H9 (cell line): Measurements from ENCODE around the gene PTCH1. TPM values are rescaled to one million over a fixed set of nuclear protein-coding genes. Genes with fewer than 3 reads are reported as not detected.

ENCODE experiments used
- DNase-seq: peaks from one replicate; pipeline ENCODE4 v3.0.0-alpha.2; 2017
- H2AFZ ChIP-seq: one replicate; pipeline ENCODE4 v1.6.1; 2013; ENCODE audit warnings: mild to moderate bottlenecking, low read length, control low read depth, moderate library complexity
- H2AK5ac ChIP-seq: 2 replicates; pipeline ENCODE4 v1.6.1; 2013; ENCODE audit warnings: low read length, control low read depth, mixed read lengths; ENCODE audit not compliant: insufficient read length
- H2BK120ac ChIP-seq: one replicate; pipeline ENCODE4 v1.6.1; 2013; ENCODE audit warnings: low read depth, mild to moderate bottlenecking, low read length, control low read depth, inconsistent platforms; ENCODE audit not compliant: poor library complexity, severe bottlenecking
- H2BK12ac ChIP-seq: 2 replicates; pipeline ENCODE4 v1.6.1; 2013; ENCODE audit warnings: low read length, control low read depth, mixed read lengths, low read depth; ENCODE audit not compliant: insufficient read length
- H2BK15ac ChIP-seq: 2 replicates; pipeline ENCODE4 v1.6.1; 2013; ENCODE audit warnings: low read depth, low read length, control low read depth
- H2BK20ac ChIP-seq: one replicate; pipeline ENCODE4 v1.6.1; 2013; ENCODE audit warnings: low read depth, mild to moderate bottlenecking, low read length, control low read depth, inconsistent platforms; ENCODE audit not compliant: poor library complexity, severe bottlenecking
- H2BK5ac ChIP-seq: 2 replicates; pipeline ENCODE4 v1.6.1; 2013; ENCODE audit warnings: low read length, control low read depth, mixed read lengths; ENCODE audit not compliant: insufficient read length
- H3K14ac ChIP-seq: 2 replicates; pipeline ENCODE4 v1.6.1; 2013; ENCODE audit warnings: low read length, control low read depth; ENCODE audit not compliant: insufficient read depth
- H3K18ac ChIP-seq: 2 replicates; pipeline ENCODE4 v1.6.1; 2013; ENCODE audit warnings: low read depth, mild to moderate bottlenecking, mixed read lengths, low read length, control low read depth; ENCODE audit not compliant: insufficient read length
- H3K23ac ChIP-seq: 2 replicates; pipeline ENCODE4 v1.6.1; 2013; ENCODE audit warnings: low read length, control low read depth, mixed read lengths, low read depth; ENCODE audit not compliant: insufficient read length
- H3K23me2 ChIP-seq: 2 replicates; pipeline ENCODE4 v1.6.1; 2013; ENCODE audit warnings: low read depth, mild to moderate bottlenecking, mixed read lengths, low read length, control low read depth; ENCODE audit not compliant: insufficient read length, poor library complexity, severe bottlenecking
- H3K27ac ChIP-seq: 2 replicates; pipeline ENCODE4 v1.5.1; 2013; ENCODE audit warnings: low read length, control low read depth, mixed read lengths, low read depth; ENCODE audit not compliant: insufficient read length
- H3K27me3 ChIP-seq: 2 replicates; pipeline ENCODE4 v1.6.1; 2013; ENCODE audit warnings: low read length, control low read depth, inconsistent platforms; ENCODE audit not compliant: insufficient read depth
- H3K4ac ChIP-seq: 2 replicates; pipeline ENCODE4 v1.6.1; 2013; ENCODE audit warnings: low read depth, mild to moderate bottlenecking, control low read depth, inconsistent platforms, low read length, moderate library complexity
- H3K4me1 ChIP-seq: 2 replicates; pipeline ENCODE4 v1.6.1; 2013; ENCODE audit warnings: low read length, control low read depth, inconsistent platforms; ENCODE audit not compliant: insufficient read depth
- H3K4me2 ChIP-seq: 2 replicates; pipeline ENCODE4 v1.6.1; 2013; ENCODE audit warnings: low read length, control low read depth, mixed read lengths; ENCODE audit not compliant: insufficient read length, insufficient read depth
- H3K56ac ChIP-seq: 2 replicates; pipeline ENCODE4 v1.6.1; 2013; ENCODE audit warnings: low read depth, mild to moderate bottlenecking, mixed read lengths, low read length, control low read depth; ENCODE audit not compliant: insufficient read length
- H3K79me1 ChIP-seq: 2 replicates; pipeline ENCODE4 v1.6.1; 2013; ENCODE audit warnings: low read depth, mild to moderate bottlenecking, moderate library complexity, low read length, control low read depth, inconsistent platforms; ENCODE audit not compliant: insufficient read depth, poor library complexity, severe bottlenecking
- H3K79me2 ChIP-seq: 2 replicates; pipeline ENCODE4 v1.6.1; 2013; ENCODE audit warnings: low read length, control low read depth, inconsistent platforms; ENCODE audit not compliant: insufficient read depth
- H3K9ac ChIP-seq: 2 replicates; pipeline ENCODE4 v1.6.1; 2013; ENCODE audit warnings: low read length, control low read depth, mixed read lengths; ENCODE audit not compliant: insufficient read length; ENCODE audit errors: extremely low read depth
- H3K9me3 ChIP-seq: one replicate; pipeline ENCODE4 v1.6.1; 2013; ENCODE audit warnings: low read depth, low read length, inconsistent platforms; ENCODE audit not compliant: control insufficient read depth
- H3T11ph ChIP-seq: one replicate; pipeline ENCODE4 v1.6.1; 2013; ENCODE audit warnings: mild to moderate bottlenecking, low read length, control low read depth, inconsistent platforms
- H4K20me1 ChIP-seq: one replicate; pipeline ENCODE4 v1.6.1; 2013; ENCODE audit not compliant: control insufficient read depth, insufficient read length, insufficient read depth
- H4K5ac ChIP-seq: 2 replicates; pipeline ENCODE4 v1.6.1; 2013; ENCODE audit warnings: low read depth, mild to moderate bottlenecking, mixed read lengths, low read length, control low read depth; ENCODE audit not compliant: insufficient read length
- H4K8ac ChIP-seq: replicated peaks from 2 replicates; pipeline ENCODE4 v1.6.1; 2013; ENCODE audit warnings: low read length, control low read depth, mixed read lengths, low read depth; ENCODE audit not compliant: insufficient read length
- H4K91ac ChIP-seq: 2 replicates; pipeline ENCODE4 v1.6.1; 2013; ENCODE audit warnings: low read depth, mild to moderate bottlenecking, moderate library complexity, mixed read lengths, low read length, control low read depth; ENCODE audit not compliant: insufficient read length
- H3K27ac Mint-ChIP-seq, 3 experiments: 2 replicates in 2 of 3; 3 replicates in 1 of 3; pipeline ENCODE4 v1.8.0; 2020 to 2021; ENCODE audit warnings: mixed read lengths in 3 of 3, mild to moderate bottlenecking in 1 of 3, moderate library complexity in 1 of 3
- H3K27me3 Mint-ChIP-seq: 2 replicates; pipeline ENCODE4 v1.8.0; 2021; ENCODE audit warnings: low read depth, mild to moderate bottlenecking, moderate library complexity, mixed read lengths
- H3K36me3 Mint-ChIP-seq, 3 experiments: 2 replicates in 2 of 3; 3 replicates in 1 of 3; pipeline ENCODE4 v1.8.0; 2020 to 2021; ENCODE audit warnings: low read depth in 3 of 3, mixed read lengths in 3 of 3; ENCODE audit not compliant: insufficient read depth in 1 of 3
- H3K4me1 Mint-ChIP-seq, 2 experiments: 2 replicates each; pipeline ENCODE4 v1.8.0; 2020; ENCODE audit warnings: mixed read lengths in 2 of 2
- H3K4me3 Mint-ChIP-seq, 2 experiments: 2 replicates in 1 of 2; 3 replicates in 1 of 2; pipeline ENCODE4 v1.8.0; 2020 to 2021; ENCODE audit warnings: mild to moderate bottlenecking in 2 of 2, mixed read lengths in 2 of 2, moderate library complexity in 1 of 2
- H3K9me3 Mint-ChIP-seq, 2 experiments: 2 replicates in 1 of 2; 3 replicates in 1 of 2; pipeline ENCODE4 v1.8.0; 2020; ENCODE audit warnings: mild to moderate bottlenecking in 2 of 2, mixed read lengths in 2 of 2, moderate library complexity in 1 of 2
- CTCF ChIP-seq: fragments of 200-600 bp; sonication (generic); conservative IDR thresholded peaks from 3 replicates; pipeline ENCODE4 v1.8.0; 2021; ENCODE audit warnings: antibody characterized with exemption, mild to moderate bottlenecking
- WGBS: extraction: QIAGEN DNeasy Blood & Tissue Kit; methylation state at CpG from one replicate; pipeline ENCODE4 v1.1.7; 2013; ENCODE audit warnings: missing lambda C conversion rate, low lambda C conversion rate, mixed read lengths; ENCODE audit not compliant: insufficient read length; ENCODE audit errors: extremely low coverage; 5-methylcytosine and 5-hydroxymethylcytosine counted together
- total RNA-seq: library from RNA; stranded (reverse); gene quantifications from 2 replicates; pipeline ENCODE4 v1.2.1, GENCODE V29; 2021

PTCH1 gene
- total RNA-seq, 1 experiment from 2014 or later = 9.1 TPM

DNA sequence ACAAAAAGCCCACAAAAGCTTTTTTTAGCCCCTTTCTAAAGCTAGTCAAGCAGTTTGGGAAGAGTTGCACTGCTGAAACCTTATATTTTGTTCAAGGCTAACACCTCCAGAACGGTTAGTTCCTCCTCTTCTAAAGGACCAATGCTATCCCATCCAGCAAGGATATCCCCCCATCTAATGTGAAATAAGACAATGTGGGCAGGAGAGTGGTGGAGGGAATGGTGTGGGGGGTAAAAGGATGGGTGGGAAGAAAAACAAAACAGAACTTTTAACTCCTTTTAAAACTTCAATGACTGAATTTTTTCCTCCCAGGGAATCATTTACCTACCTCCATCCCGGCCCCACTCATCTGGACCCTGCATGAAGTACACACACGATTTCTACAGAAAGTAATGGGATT is 21.2 kb downstream of the PTCH1 start:
- Histone ChIP-seq H2BK15ac (no peak overlapping the region), H3K23me2 (no peaks in the 10 kb centered on the region), H2BK12ac (no peak overlapping the region), H3K4ac (no peak overlapping the region), H3K9ac (no peak overlapping the region), H3T11ph (no peak overlapping the region), H3K79me1 (no peaks in the 10 kb centered on the region), H3K27me3 (no peaks in the 10 kb centered on the region), H2AFZ (no peak overlapping the region), H2BK120ac (no peak overlapping the region), H3K14ac (no peak overlapping the region), H4K5ac (no peak overlapping the region), H3K27ac (no peak overlapping the region), H2BK5ac (no peak overlapping the region), H3K79me2 (peaks cover 3% of the 10 kb centered on the region; the same call in 1 of the 2 replicates), H3K18ac (no peak overlapping the region), H3K23ac (no peak overlapping the region), H3K4me2 (peak overlapping the region; percentile 26), H4K8ac (no peak overlapping the region), H3K9me3 (no peaks in the 10 kb centered on the region), H3K4me1 (peaks cover 21% of the 10 kb centered on the region), H4K20me1 (no peaks in the 10 kb centered on the region), H2BK20ac (no peak overlapping the region), H2AK5ac (no peak overlapping the region), H3K56ac (no peak overlapping the region), H4K91ac (no peak overlapping the region)
- peaks cover 0 to 4% (median 0%) of the 10 kb centered on the region in 3 experiments; a peak in 2 of 7 replicates for H3K36me3 Mint-ChIP-seq
- peak overlapping the region in 1 of 3 experiments; percentile 52; a peak in 1 of 7 replicates for H3K27ac Mint-ChIP-seq
- DNase-seq = no peak
- no peak overlapping the region for H3K4me3 Mint-ChIP-seq
- no CpG with 5 or more reads among the region's 3 CpGs for WGBS
- H3K9me3 Mint-ChIP-seq = no peaks in the 10 kb centered on the region
- no peak for TF ChIP-seq CTCF
- peaks cover 53 to 57% of the 10 kb centered on the region in 2 experiments for H3K4me1 Mint-ChIP-seq
- H3K27me3 Mint-ChIP-seq = peaks cover 4% of the 10 kb centered on the region
